Iris pigment epithelial cell (primary cell): ENCODE results near the gene CAB39.
"Not testable (repeated sequence)": the region's sequence is repeated elsewhere in the genome, so short reads cannot be mapped to it uniquely, and the experiment has no call there.

Source experiments
- DNase-seq: peaks from one replicate; pipeline ENCODE4 v3.0.0-alpha.2; 2011; ENCODE audit warnings: low read depth

Gene CAB39

DNA sequence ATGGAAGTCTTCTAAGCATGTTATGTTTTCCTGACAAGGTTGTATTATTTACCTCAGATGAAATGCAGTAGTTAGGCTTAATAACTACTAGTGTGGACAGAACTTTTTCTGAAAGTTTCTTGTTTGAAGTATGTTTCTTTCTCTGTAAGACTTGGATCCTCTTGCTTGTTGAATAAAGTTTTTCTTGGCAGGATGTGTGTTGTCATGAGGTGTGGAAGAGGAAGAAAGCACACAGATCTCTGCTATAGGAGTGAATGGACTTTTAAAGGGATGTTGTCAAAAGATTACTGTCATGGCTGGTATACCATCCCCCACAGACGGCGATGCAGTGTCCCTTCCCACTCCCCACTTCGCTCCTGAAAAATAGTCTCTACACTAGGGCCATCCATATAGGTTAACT lies 2.6 kb downstream of the CAB39 start:
- DNase-seq: peak; percentile 50

DNA sequence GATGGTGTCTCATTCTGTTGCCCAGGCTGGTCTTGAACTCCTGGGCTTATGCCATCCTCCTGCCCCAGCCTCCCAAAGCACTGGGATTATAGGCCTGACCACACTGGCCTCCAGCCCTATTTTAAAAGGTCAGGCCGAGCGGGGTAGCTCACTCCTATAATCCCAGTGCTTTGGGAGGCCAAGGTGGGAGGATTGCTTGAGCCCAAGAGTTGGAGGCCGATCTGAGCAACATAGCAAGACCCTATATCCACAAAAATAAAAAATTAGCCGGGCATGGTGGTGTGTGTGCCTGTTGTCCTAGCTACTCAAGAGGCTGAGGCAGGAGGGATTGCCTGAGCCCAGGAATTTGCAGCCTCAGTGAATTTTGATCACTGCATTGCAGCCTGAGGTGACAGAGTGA lies 3.9 kb downstream of the CAB39 start:
- no peak for DNase-seq

DNA sequence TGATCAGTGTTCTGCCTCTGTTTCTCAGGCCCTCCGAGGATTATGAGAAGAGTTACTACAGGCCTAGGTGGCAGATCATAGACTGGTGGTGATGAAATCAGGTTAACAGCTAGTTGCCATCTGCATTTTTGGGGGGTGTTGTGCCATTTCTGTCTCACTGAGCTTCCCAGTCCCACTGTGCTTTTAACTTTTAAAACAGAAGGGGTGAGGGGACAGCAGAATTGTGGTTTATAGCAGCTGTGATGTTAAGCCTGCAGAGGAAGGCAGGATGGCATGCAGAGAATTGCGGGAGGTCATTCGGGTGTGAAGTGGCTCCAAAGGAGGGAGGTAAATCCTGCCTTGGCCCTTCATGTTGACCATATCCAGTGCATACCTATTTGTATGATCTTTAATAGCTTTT lies 5.0 kb downstream of the CAB39 start:
- peak; percentile 39 for DNase-seq

DNA sequence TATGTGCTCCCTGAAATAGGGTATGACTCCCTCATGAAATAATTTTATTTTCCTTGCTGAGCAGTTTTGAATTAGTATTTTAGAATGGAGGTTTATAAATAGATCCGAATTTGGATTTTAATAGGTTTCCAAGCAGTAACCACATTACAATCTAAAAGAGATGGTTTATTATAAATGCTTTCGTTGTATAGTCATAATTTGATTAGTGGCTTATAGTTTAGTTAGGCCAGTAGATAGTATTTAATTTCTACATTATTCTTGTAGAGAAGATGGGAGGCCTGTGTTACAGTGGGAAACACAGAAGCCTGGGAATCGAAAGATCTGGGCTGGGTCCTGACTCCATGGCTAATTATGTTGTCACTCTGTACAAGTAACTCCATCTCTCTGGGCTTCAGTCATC lies 6.7 kb downstream of the CAB39 start:
- no peak for DNase-seq

DNA sequence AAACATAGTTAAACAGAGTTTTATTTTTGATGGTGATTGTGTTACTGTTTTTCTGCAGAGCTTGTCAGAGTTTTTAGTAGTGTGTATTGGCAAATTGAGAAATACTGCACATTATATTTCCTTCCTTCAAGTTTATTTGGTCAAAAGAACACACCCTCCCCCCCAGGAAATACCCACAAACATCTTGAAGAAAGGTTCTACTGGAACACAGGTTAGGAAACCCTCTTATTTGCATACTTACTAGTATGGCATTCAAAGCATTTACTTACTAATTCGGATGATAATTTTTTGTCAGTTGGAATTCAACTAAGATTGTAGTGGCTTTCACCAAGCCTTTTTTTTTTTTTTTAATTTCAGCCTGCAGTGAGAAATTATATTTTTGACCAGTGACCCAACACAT lies 9.1 kb downstream of the CAB39 start:
- peak; percentile 70 for DNase-seq

DNA sequence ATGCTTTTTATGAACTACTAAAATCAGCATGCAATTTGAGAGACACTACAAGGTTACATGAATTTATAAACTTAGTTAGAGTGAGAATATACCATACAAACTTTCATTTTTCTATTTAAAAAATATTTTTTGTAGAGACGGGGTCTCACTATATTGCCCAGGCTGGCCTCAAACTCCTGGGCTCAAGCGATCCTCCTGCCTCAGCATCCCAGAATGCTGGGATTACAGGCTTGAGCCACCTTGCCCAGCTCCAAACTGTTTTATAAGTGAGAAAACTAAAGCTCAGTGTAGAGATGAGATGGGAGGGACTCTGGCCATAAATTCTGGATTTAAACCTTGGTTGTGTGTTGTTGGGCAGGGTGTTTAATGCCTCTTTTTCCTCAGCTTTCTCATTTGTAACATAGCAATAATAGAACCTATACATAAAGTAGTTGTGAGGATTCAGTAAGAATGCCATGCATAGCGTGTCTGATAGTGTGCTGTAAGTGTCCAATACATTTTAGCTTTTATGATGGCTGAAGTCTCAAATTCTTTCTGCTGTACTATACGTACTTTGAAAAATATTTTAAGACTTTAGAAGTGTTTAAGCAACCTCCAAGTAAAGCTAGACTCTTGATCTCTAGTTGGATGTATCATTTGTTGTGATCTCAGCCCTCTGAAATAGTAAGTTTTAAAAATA lies 9.7 kb downstream of the CAB39 start:
- DNase-seq: no peak

DNA sequence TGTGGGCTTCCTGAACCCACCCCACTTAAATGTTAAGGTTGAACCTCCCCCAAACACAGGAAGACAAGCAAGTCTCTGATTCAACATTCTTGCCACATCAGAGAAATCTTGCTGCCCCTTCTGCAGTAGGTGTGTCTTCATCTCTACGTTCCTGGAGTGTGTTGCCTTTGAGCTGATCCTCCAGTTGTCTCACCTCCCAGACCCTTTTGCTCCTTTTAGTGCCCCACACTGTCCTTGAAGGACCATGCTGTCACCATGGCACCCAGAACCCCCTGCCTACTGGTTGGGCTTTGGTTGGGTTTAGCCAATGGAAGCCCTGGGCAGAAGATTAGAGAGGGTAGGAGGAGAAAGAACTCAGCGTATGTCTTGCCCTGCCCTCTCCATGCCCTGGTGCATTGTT lies 10.7 kb downstream of the CAB39 start:
- peak; percentile 53 for DNase-seq

DNA sequence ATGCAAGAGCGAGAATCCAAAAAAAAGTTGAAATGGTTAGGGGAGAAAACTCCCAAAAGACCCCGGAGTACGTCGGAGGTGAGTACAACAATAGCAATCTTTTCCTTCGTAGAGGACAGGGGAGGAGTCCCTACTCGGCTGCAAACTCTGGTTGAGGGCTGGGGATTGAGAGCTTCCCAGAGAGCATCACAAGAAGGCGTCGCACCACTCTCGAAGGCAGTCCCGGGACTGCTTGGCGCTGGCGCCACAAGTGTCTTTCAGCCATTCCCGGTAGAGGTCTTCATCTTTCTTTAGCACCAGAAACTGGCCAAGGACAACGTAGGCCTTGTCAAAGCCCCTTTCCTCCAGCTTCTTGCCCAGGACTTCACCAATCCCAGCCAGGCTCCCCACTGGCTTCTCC lies 12.3 kb downstream of the CAB39 start:
- DNase-seq: not testable (repeated sequence)

DNA sequence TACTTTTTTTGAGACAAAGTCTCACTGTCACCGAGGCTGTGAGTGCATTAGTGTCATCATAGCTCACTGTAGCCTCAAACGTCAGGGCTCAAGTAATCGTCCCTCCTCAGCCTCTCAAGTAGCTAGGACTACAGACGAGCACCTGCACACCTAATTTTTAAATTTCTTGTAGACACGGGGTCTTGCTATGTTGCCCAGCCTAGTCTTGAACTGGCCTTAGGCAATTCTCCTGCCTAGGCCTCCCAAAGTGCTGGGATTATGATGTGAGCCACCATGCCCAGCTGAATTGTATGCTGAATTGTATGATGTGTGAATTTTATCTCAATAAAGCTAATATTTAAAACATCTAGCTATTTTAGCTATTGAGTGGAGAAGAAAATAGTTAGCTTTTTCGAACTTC lies 18.9 kb downstream of the CAB39 start:
- no peak for DNase-seq

DNA sequence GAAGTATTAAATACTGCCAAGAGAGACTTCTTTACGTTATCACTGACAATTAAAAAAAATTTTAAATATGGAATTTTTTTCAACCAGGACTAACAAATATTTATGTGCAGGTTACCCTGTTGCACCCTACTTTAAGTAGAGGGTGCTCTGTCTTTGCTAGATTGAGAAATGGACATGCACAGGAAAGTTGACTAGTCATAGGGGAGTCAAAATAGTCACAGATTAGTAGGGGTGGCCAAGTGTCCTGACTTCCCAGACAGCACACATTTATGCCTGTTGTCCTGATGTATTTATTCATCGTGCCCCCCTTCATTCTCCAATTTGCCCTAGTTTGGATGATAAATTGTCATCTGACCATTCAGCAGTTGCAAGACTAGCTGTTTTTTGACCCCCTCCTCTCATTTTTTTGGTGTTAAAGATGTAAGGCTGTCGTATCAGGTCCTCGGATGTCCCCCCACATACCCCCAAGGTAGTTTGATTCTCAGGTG lies 20.3 kb downstream of the CAB39 start:
- DNase-seq: no peak

DNA sequence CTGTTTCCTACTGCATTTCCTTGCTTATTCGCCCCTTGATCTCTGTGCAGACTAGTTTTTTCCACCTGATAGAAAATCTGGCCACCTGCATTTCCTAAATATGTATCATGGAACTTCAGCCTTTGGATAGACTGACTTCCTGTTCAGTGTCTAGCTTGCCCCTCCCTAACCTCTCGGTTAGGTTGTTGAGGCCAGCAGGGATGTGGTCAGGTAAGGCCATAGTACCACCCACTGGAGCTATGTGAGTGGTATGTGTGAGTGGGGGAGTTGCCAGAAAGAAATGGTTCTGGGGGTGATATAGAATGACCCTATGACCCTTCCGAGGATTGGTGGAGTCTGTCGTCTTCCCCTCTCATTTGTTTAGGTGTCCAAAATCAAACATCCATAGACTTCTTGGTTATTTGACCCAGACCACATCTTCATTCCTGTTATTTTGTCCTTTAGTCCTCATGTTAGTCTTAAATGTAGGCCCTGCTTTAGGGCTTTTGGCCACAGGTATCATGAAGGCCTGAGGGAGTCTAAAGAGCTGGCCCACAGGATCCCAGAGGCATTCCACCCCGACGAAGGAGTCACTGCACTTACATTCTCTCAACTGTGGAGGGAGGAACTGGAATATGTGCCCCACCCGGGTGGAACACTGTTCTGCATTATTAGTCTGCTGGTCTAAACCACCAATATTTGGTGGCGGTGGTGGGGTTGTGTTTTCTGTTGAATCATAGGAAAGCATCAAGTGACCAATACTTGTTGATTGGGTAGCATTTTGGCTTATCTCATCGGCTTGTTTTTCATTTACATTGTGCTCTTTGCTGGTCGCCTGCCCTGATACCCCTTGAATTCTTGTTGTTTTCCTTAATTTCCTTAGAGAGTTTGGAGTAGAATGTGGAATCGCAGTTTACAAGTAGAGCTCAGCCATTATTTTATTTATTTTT lies 21.9 kb downstream of the CAB39 start:
- no peak for DNase-seq

DNA sequence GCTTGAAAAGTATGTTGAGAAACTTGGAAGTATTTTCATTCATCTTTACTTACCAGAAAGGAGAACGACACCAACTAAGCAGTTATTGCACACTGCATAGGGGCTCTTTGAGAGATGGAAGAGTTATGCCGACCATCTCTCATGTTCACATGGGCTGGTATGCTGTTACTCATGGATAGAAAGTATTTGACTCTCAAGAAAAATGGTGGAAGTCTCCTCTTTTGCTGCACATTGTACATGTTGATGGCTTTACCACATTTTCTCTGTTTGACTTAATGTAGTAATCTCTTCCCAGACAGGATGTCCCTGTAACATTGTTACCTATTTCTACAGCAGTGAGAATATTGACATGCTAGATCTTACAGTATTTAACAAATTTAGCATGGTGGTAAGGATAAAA lies 23.2 kb downstream of the CAB39 start:
- DNase-seq: no peak

DNA sequence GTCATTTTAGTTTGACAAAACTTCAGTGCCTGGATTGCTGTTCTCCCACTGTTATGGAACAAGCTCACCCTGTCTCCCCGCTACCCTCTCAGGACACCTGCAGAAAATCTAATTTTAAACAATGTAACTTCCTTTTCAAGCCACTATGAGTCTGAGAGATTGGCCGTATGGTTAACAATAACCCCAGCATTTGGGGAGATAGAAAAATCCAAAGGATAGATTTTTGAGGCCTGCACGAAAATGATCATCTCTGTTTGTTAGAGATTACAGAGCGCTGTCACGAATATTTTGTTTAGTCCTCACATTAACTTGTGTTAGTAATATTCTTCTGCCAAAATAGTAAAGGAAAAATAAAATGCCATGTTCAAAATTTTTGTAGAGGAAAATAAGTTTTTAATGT lies 24.7 kb downstream of the CAB39 start:
- DNase-seq: no peak

DNA sequence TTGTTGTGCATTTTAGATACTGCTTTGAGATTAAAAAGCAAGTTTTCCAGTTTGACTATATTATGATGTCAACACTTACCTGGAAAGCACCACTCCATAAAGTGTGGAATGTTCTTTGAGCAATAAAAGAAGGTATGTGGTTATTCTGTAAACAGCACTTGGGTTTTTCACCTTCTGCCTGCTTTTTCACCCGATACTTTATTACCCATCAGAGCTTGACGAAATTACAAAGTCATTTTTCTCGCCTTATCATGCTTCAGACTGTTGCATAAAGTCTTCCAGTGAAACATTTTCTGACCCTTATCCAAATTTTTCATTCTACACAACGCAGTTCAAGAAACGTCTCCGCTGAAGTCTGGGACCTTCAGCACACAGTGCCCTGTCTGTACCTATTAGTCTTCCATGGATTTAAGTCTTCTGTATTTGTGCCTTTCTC lies 25.2 kb downstream of the CAB39 start:
- DNase-seq: no peak

DNA sequence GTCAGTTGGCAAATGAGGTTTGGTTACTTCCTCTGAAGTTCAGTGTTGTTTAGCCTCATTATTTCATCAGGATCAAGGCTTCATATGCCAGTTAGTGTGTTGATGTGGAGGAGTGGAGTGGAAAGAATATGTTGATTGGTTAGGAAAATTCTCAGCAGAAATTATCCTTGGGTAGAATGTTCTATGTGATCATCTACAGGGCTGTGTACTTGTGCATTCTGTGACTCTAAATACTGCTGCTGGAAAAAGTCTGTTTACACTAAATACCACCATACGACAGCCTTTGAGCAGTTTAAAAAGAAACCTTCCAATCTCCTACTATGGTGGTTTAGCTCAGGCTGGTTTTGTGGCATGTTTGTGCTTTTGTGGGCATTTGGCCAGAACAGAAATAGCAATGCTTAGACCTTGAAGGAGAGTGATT lies 25.8 kb downstream of the CAB39 start:
- DNase-seq: peak; percentile 72

DNA sequence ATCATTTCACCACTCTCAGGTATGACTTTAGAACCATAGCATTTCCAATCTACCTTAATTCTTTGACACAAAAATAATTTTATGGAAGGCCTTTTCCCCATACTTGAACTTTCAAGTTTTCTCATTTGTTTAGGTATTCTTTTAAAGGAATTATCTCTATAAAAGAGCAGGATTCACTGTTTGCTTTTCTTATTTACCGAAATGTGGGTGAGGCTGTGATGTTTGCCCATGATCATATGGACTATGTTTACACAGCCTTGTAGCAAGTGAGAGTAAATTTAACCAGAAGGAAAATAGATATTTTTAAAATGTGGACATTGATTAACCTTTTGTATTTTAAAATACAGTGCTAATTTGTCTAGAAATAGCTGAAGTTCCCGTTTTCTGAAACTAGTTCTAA lies 26.3 kb downstream of the CAB39 start:
- DNase-seq: no peak

DNA sequence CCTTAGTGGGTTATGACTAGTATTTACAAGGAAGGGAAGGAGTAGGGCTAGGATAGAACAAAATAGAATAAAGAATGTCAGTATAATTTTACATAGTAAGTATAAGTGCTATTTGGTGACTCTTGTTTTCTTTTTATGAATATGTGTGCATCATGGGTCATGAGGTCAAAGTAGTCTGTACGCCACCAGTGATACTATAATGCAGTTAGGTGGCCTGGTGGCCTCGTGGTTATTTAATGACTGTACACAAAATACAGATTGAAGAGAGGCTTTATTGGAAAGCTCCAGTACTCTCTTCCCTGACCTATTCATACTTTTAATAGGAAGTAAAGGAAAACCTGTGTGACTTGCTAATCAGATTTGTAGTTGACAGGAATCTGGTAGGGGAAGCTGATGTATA lies 27.3 kb downstream of the CAB39 start:
- no peak for DNase-seq

DNA sequence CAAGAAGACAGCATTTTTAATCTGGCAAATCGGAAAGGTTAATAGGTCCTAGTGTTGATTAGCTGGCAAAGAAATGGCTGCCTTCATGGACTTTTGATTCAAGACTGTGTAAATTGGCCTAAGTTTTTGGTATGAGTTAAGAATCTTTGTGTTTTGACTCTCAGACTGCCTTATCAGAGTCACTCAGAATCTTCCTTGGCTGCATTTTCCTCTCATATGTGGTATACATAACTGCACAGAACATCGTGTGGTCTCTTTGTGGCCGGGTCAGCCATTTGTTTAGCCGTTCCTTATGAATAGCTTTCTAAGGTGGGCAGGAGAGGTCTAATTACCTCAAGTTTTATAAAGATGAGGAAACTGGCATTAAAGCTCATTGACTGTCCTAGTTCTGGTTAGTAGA lies 30.1 kb downstream of the CAB39 start:
- DNase-seq: no peak

DNA sequence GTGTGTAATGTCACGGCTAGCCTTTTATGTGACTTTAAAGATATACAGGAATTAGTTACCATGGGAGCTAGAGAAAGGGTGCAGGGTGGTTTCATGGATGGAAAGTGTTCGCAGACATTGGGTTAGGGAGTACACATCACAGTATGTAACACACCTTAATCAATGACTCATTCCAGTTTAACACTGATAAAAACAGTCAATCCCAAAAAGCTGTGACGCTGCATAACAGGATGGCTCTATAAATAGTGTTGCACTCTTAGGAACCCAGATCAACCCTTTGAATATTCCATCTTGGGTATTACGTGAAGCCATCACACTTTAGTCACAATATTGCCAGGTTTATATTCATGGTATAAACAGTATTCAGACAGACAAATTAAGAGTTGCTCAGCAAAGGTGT lies 33.6 kb downstream of the CAB39 start:
- DNase-seq: no peak

DNA sequence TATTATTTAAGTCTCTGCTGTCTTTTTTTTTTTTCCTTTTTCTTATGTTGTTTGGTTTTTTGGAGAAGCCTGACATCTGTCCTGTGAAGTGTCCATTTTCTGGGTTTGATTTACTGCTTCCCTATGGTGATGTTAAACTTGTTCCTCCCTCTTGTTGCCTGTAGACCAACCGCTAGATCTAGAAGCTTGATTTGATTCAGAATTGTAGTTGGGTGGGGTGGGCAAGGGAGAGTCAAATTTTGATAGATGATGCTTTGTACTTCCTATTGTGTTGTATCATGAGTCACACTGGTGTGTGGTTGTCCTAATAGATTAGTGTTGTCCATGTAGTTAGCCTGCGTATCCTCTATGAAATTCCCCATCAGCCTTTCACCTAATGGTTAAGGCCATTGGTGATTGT lies 35.4 kb downstream of the CAB39 start:
- no peak for DNase-seq

DNA sequence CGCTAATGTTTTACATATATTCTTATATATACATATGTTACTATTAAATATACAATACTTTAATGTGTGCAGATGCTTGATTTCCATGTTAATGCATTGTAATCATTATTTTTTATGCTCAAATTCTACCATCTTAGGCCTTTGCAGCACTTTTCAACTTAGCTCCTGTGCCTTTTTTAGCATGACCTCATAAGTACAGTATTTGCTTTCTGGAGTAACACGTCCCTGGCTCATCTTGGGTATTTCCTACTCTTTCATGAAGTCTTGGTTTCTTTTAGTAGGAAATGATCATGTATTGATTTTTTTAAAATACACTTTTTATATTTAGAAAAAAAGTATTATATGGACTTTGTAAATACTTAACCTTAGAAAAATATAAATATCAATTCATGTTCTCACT lies 36.5 kb downstream of the CAB39 start:
- DNase-seq: peak; percentile 77

DNA sequence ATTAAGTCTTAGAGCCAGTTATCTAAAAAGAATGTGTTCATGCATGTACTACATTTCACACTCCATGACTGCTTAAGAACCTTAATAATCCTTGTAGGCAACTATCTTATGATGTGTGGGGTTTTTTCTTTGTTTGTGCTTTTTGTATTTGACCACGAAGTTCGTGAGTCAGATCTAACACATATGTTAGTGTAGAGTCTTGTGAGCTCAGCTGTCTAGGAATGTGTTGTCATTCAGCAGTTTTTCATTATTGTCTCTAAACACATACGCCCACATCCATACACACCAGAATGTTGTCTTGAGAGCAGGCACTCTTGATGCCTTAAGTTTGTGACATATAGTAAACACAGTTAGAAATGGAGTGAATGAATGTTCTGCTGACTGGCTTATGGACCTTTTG lies 38.4 kb downstream of the CAB39 start:
- peak; percentile 82 for DNase-seq

DNA sequence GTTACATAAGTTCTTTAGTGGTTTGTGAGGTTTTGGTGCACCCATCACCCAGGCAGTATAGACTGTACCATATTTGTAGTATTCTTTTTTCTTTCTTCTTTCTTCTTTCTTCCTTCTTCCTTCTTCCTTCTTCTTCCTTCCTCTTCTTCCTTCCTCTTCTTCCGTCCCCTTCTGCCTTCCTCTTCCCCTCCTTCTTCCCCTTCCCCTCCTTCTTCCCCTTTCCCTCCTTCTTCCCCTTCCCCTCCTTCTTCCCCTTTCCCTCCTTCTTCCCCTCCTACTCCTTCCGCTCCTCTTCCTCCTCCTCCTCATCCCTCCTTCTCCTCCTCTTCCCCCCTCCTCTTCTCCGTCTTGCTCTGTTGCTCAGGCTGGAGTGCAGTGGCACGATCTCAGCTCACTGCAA lies 41.6 kb downstream of the CAB39 start:
- no peak for DNase-seq
